Activated CD4-positive, alpha-beta T cell treated with anti-CD3 and anti-CD28 coated beads for 1 hour (primary cell): ENCODE results near the gene BRCA1.
"Not testable (repeated sequence)": the region's sequence is repeated elsewhere in the genome, so short reads cannot be mapped to it uniquely, and the experiment has no call there.

Experiments
- DNase-seq: peaks from one replicate; pipeline ENCODE4 v3.0.0-alpha.2; 2020

BRCA1 gene

GRCh38 chr17:43068570-43069367, 56.4 kb downstream of the BRCA1 start:
- no peak for DNase-seq

- no peak for DNase-seq
Observed at GRCh38 chr17:43062984-43063638, 62.1 kb downstream of the BRCA1 start.

- DNase-seq = no peak
Observed at GRCh38 chr17:43056051-43056450, 69.1 kb downstream of the BRCA1 start.

- DNase-seq = not testable (repeated sequence)
Observed at GRCh38 chr17:43053008-43053407, 72.2 kb downstream of the BRCA1 start.

GRCh38 chr17:43051969-43052368, 73.2 kb downstream of the BRCA1 start:
- DNase-seq = no peak

- DNase-seq = no peak
Observed at GRCh38 chr17:43044024-43044423, 81.1 kb downstream of the BRCA1 start.

GRCh38 chr17:43043307-43043706, 81.9 kb downstream of the BRCA1 start:
- no peak for DNase-seq

GRCh38 chr17:43042025-43042628, 83.0 kb downstream of the BRCA1 start:
- DNase-seq = no peak

- DNase-seq = no peak
Observed at GRCh38 chr17:43040655-43041054, 84.5 kb downstream of the BRCA1 start.

- DNase-seq = no peak
Observed at GRCh38 chr17:43039646-43040045, 85.5 kb downstream of the BRCA1 start.

- no peak for DNase-seq
Observed at GRCh38 chr17:43034894-43035293, 90.3 kb downstream of the BRCA1 start.

- DNase-seq = no peak
Observed at GRCh38 chr17:43033948-43034881, 90.9 kb downstream of the BRCA1 start.

- DNase-seq = no peak
Observed at GRCh38 chr17:43031666-43032065, 93.5 kb downstream of the BRCA1 start.

- DNase-seq = no peak
Observed at GRCh38 chr17:43030137-43030767, 94.9 kb downstream of the BRCA1 start.

GRCh38 chr17:43028221-43028861, 96.8 kb downstream of the BRCA1 start:
- DNase-seq = no peak

GRCh38 chr17:43027091-43028032, 97.8 kb downstream of the BRCA1 start:
- no peak for DNase-seq

GRCh38 chr17:43026595-43026994, 98.6 kb downstream of the BRCA1 start:
- DNase-seq = no peak

- DNase-seq = no peak
Observed at GRCh38 chr17:43025766-43026537, 99.2 kb downstream of the BRCA1 start.

- DNase-seq = no peak
Observed at GRCh38 chr17:43025290-43025657, 99.9 kb downstream of the BRCA1 start.
